Measurements from ENCODE around the gene LDAH. TPM values are rescaled to one million over a fixed set of nuclear protein-coding genes. Genes with fewer than 3 reads are reported as not detected.

The LDAH gene
- total RNA-seq, 4 donors from 2014 or later = 7.5 to 58.5 (median 15.2) TPM

- intact Hi-C loops (cut with DNase I; ENCODE audit: low total_unique reads) = no loop called here
- DNase-seq = no peak
- in situ Hi-C loops (cut with MboI; ENCODE audit: low pct_ligation_motif_present in 1 of 4, low pct_unique_long_range_greater_than_20kb in 1 of 4, low sequenced_read_pairs in 3 of 4) = no loop called here
- Histone ChIP-seq H3K27me3 (no peaks in the 10 kb centered on the region), H3K4me1 (no peaks in the 10 kb centered on the region), H3K36me3 (peaks cover 0 to 8% (median 0%) of the 10 kb centered on the region in 4 donors), H3K4me3 (no peak overlapping the region), H3K27ac (no peak overlapping the region), H3K9me3 (no peaks in the 10 kb centered on the region)
- TF ChIP-seq EP300 (IDR thresholded peaks at IDR 0.05; ENCODE audit: low read depth) = no peak
- no peak for TF ChIP-seq POLR2A (IDR thresholded peaks at IDR 0.05)
- TF ChIP-seq CTCF (IDR thresholded peaks at IDR 0.05) = no peak
- no peak for TF ChIP-seq POLR2AphosphoS5 (IDR thresholded peaks at IDR 0.05)
- WGBS, 2 donors (ENCODE audit: low coverage in 1 of 2) = 78 to 90% methylated on average over 1 to 3 of the region's 3 CpGs
Measured at GRCh38 chr2:20737505-20737904, 85.4 kb downstream of the LDAH start.

- peaks cover 0 to 4% (median 0%) of the 10 kb centered on the region in 4 donors for H3K4me1 ChIP-seq
- intact Hi-C loops (cut with DNase I; ENCODE audit: low total_unique reads) (no loop called here), in situ Hi-C loops (cut with MboI; ENCODE audit: low pct_ligation_motif_present in 1 of 4, low pct_unique_long_range_greater_than_20kb in 1 of 4, low sequenced_read_pairs in 3 of 4) (no loop called here)
- H3K27me3 ChIP-seq = no peaks in the 10 kb centered on the region
- WGBS, 2 donors (ENCODE audit: low coverage in 1 of 2) = 53 to 63% methylated on average over 3 to 4 of the region's 4 CpGs
- no peak overlapping the region for H3K27ac ChIP-seq
- TF ChIP-seq CTCF (IDR thresholded peaks at IDR 0.05) (no peak), POLR2AphosphoS5 (IDR thresholded peaks at IDR 0.05) (no peak), EP300 (IDR thresholded peaks at IDR 0.05; ENCODE audit: low read depth) (no peak), POLR2A (IDR thresholded peaks at IDR 0.05) (no peak)
- H3K36me3 ChIP-seq = peaks cover 0 to 5% (median 0%) of the 10 kb centered on the region in 4 donors
- H3K9me3 ChIP-seq = no peaks in the 10 kb centered on the region
- no peak overlapping the region for H3K4me3 ChIP-seq
- DNase-seq = no peak
Measured at GRCh38 chr2:20728114-20728758, 94.7 kb downstream of the LDAH start.

- H3K36me3 ChIP-seq = no peaks in the 10 kb centered on the region
- in situ Hi-C loops (cut with MboI; ENCODE audit: low pct_ligation_motif_present in 1 of 4, low pct_unique_long_range_greater_than_20kb in 1 of 4, low sequenced_read_pairs in 3 of 4) = no loop called here
- H3K9me3 ChIP-seq = no peaks in the 10 kb centered on the region
- peaks cover 0 to 4% (median 0%) of the 10 kb centered on the region in 4 donors for H3K4me1 ChIP-seq
- TF ChIP-seq POLR2AphosphoS5 (IDR thresholded peaks at IDR 0.05) = no peak
- no peak for TF ChIP-seq EP300 (IDR thresholded peaks at IDR 0.05; ENCODE audit: low read depth)
- no peak overlapping the region for H3K4me3 ChIP-seq
- H3K27ac ChIP-seq = no peak overlapping the region
- 97% methylated on average over 4 to 5 of the region's 5 CpGs for WGBS, 2 donors (ENCODE audit: low coverage in 1 of 2)
- no peaks in the 10 kb centered on the region for H3K27me3 ChIP-seq
- intact Hi-C loops (cut with DNase I; ENCODE audit: low total_unique reads) = no loop called here
- DNase-seq = no peak
Measured at GRCh38 chr2:20726913-20727312, 96.0 kb downstream of the LDAH start.

- Histone ChIP-seq H3K27ac (no peak overlapping the region), H3K4me1 (peaks cover 0 to 4% (median 0%) of the 10 kb centered on the region in 4 donors), H3K9me3 (no peaks in the 10 kb centered on the region), H3K27me3 (no peaks in the 10 kb centered on the region), H3K4me3 (no peak overlapping the region), H3K36me3 (no peaks in the 10 kb centered on the region)
- intact Hi-C loops (cut with DNase I; ENCODE audit: low total_unique reads) = no loop called here
- TF ChIP-seq CTCF (IDR thresholded peaks at IDR 0.05) (no peak), POLR2A (IDR thresholded peaks at IDR 0.05) (no peak), EP300 (IDR thresholded peaks at IDR 0.05; ENCODE audit: low read depth) (no peak), POLR2AphosphoS5 (IDR thresholded peaks at IDR 0.05) (no peak)
- WGBS, 2 donors (ENCODE audit: low coverage in 1 of 2) = 92% methylated on average over 2 of the region's 2 CpGs; no CpG with 5 or more reads in 1 of the 2 donors
- no peak for DNase-seq
- in situ Hi-C loops (cut with MboI; ENCODE audit: low pct_ligation_motif_present in 1 of 4, low pct_unique_long_range_greater_than_20kb in 1 of 4, low sequenced_read_pairs in 3 of 4) = no loop called here
Measured at GRCh38 chr2:20725782-20726181, 97.1 kb downstream of the LDAH start.
